Neural crest cell (in vitro differentiated cells): ENCODE results near the gene MKRN2OS. TPM values are rescaled to one million over a fixed set of nuclear protein-coding genes. Genes with fewer than 3 reads are reported as not detected.

Experiments used
- DNase-seq: peaks from one replicate; pipeline ENCODE4 v3.0.0; 2021; ENCODE audit warnings: low read depth, mixed read lengths, low spot score
- H3K27ac Mint-ChIP-seq: one replicate; pipeline ENCODE4 v1.8.0; 2021; ENCODE audit warnings: mild to moderate bottlenecking, mixed read lengths; ENCODE audit not compliant: unreplicated experiment
- H3K27me3 Mint-ChIP-seq: 2 replicates; pipeline ENCODE4 v1.8.0; 2021; ENCODE audit warnings: low read depth, mild to moderate bottlenecking, mixed read lengths
- H3K36me3 Mint-ChIP-seq: 2 replicates; pipeline ENCODE4 v1.8.0; 2021; ENCODE audit warnings: low read depth, mild to moderate bottlenecking, mixed read lengths
- H3K4me1 Mint-ChIP-seq: 2 replicates; pipeline ENCODE4 v1.8.0; 2021; ENCODE audit warnings: mixed read lengths
- H3K4me3 Mint-ChIP-seq: one replicate; pipeline ENCODE4 v1.8.0; 2021; ENCODE audit warnings: mild to moderate bottlenecking, mixed read lengths
- H3K9me3 Mint-ChIP-seq: 2 replicates; pipeline ENCODE4 v1.8.0; 2021; ENCODE audit warnings: mixed read lengths
- long read RNA-seq: library from polyadenylated mRNA; unstranded; transcript quantifications from one replicate; pipeline ENCODE4 v2.0.0, GENCODE V29; 2020
- total RNA-seq: library from RNA; stranded (reverse); gene quantifications from 2 replicates; pipeline ENCODE4 v1.2.1, GENCODE V29; 2021
- TF ChIP-seq, protein P1 (sequence below): fragments of 200-600 bp; sonication (generic); conservative IDR thresholded peaks from 2 replicates; pipeline ENCODE4 v1.5.0; 2021; ENCODE audit warnings: antibody characterized with exemption, mild to moderate bottlenecking

Gene MKRN2OS, protein sequence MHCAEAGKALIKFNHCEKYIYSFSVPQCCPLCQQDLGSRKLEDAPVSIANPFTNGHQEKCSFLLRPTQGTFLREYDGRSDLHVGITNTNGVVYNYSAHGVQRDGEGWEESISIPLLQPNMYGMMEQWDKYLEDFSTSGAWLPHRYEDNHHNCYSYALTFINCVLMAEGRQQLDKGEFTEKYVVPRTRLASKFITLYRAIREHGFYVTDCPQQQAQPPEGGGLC
- not detected in 2 replicates for total RNA-seq
- long read RNA-seq, partial matches to known transcripts, result 0 of 2 reads
- long read RNA-seq, other reads (novel, unspliced or antisense), result 2 of 2 reads

DNA sequence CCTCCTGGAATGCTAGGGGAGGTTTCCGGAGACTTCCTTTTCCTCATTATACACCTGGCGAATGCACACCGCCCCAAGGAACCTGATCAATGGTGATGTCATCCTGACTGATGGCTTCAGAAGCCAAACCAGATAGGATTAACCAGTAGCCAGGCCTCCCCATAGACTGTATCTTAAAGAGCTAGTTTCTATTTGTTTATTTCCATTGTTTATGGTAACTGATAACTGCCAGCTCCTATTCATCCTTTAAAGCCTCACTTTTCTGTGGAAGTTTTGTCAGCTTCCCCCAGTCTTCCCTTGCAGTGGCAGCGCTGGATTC, at the start of gene MKRN2OS:
MKRN2OS (minus strand) TSS at position 27 of the 319 bp plus-strand sequence. CDS start 35 bp downstream, outside the sequence.
- no peak for DNase-seq
- Mint-ChIP-seq H3K27me3 (peaks cover 7% of the 10 kb centered on the region), H3K36me3 (no peaks in the 10 kb centered on the region), H3K27ac (peak within 1 kb of the TSS; percentile 57), H3K4me1 (peaks cover 7% of the 10 kb centered on the region), H3K4me3 (no peak within 1 kb of the TSS), H3K9me3 (no peaks in the 10 kb centered on the region)
- TF ChIP-seq, protein P1, sequence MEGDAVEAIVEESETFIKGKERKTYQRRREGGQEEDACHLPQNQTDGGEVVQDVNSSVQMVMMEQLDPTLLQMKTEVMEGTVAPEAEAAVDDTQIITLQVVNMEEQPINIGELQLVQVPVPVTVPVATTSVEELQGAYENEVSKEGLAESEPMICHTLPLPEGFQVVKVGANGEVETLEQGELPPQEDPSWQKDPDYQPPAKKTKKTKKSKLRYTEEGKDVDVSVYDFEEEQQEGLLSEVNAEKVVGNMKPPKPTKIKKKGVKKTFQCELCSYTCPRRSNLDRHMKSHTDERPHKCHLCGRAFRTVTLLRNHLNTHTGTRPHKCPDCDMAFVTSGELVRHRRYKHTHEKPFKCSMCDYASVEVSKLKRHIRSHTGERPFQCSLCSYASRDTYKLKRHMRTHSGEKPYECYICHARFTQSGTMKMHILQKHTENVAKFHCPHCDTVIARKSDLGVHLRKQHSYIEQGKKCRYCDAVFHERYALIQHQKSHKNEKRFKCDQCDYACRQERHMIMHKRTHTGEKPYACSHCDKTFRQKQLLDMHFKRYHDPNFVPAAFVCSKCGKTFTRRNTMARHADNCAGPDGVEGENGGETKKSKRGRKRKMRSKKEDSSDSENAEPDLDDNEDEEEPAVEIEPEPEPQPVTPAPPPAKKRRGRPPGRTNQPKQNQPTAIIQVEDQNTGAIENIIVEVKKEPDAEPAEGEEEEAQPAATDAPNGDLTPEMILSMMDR, result no peak

DNA sequence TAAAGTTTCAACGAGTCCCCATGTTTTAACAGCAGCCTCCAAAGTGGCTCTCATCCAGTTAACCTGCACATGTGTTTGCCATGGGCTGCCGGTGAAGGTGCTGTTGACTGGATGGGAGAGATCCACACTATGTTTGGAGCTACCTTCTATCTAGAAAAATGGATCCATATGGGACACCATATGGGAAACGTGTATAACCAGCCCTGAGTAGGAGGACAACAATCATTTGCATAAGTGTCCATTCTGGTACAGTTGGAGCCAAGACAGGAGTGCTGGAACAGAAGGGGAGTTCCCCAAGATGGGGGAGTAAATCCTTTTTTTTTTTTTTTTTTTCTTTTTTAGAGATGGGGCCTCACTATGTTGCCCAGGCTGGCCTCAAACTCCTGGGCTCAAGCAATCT, 48.2 kb upstream of the MKRN2OS start:
- H3K27ac Mint-ChIP-seq, result peak overlapping the region; percentile 88
- no peaks in the 10 kb centered on the region for H3K27me3 Mint-ChIP-seq
- H3K9me3 Mint-ChIP-seq, result no peaks in the 10 kb centered on the region
- H3K36me3 Mint-ChIP-seq, result peaks cover 41% of the 10 kb centered on the region
- no peaks in the 10 kb centered on the region for H3K4me1 Mint-ChIP-seq
- TF ChIP-seq, protein P1, result no peak
- no peak for DNase-seq
- H3K4me3 Mint-ChIP-seq, result no peak overlapping the region

DNA sequence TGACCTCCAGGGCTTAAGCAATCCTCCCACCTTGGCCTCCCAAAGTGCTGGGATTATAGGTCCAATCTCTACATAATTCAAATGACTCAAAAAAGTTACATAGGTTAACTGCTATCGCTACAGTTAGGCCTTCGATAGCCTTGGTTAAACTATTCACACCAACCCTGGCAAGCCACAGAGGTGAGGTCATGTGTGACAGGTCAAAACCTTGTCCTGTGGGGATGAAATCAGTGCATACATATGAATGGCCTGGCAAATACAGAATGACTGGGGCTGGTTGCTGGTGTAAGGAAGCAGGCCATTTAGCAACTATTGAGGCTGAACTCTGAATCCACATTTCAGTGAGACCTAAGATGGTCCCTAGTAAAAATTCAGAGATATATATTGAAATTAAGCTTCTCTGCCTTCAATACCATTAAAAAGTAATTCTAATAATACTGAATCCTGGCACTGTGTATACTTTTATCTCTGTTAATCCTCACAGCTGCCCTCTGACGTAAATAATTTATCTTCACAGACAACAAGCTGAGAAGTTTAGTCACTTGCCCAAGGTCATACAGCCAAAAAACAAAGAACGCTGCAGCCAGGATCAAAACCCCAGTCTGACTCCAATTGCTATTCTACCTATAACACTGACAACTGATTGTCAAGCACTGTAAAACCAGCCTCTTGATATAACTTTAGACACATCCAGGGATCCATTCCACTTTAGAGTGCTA, 46.9 kb upstream of the MKRN2OS start:
- Mint-ChIP-seq H3K9me3 (no peaks in the 10 kb centered on the region), H3K4me3 (no peak overlapping the region), H3K4me1 (peaks cover 2% of the 10 kb centered on the region), H3K36me3 (peaks cover 40% of the 10 kb centered on the region), H3K27ac (no peak overlapping the region), H3K27me3 (no peaks in the 10 kb centered on the region)
- no peak for DNase-seq
- TF ChIP-seq, protein P1, result no peak

DNA sequence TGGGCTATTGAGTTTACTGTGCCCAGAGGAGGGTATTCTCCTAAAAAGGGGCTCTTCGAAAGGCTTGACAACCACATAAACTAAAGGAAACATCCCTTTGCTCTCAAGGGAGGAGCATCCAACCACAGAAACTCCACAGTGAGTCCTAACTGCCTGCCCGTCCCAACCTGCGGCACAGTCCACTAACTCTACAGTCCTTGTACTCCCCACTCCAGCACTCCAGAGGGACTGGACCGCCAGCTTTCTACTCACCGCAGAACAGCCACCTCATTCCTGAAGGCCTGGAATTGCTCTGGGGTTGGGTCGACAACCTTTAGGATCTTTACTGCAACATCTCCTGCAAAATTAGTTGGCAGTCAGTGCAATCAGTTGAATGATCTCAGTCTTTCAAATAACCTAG, 46.2 kb upstream of the MKRN2OS start:
- Mint-ChIP-seq H3K36me3 (peaks cover 41% of the 10 kb centered on the region), H3K27ac (no peak overlapping the region)

DNA sequence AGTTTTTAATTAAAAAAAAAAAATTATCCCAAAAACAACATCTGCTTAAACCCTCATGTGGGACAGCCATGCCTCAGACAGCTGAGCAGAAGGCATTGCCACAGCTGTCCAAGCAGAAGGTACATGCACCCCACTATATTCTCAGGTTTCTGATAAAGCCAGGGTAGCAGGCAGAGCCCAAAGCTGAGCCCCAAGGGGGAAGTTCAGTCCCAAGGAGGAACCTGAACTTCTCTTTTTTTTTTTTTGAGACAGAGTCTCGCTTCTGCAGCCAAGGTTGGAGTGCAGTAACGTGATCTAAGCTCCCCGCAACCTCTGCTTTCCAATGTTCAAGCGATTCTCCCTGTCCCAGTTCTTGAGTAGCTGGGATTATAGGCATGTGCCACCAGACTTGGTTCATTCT, 44.8 kb upstream of the MKRN2OS start:
- H3K4me3 Mint-ChIP-seq, result no peak overlapping the region
- no peaks in the 10 kb centered on the region for H3K27me3 Mint-ChIP-seq
- no peaks in the 10 kb centered on the region for H3K9me3 Mint-ChIP-seq
- no peak for DNase-seq
- H3K4me1 Mint-ChIP-seq, result peaks cover 15% of the 10 kb centered on the region
- H3K27ac Mint-ChIP-seq, result no peak overlapping the region
- TF ChIP-seq, protein P1, result no peak
- H3K36me3 Mint-ChIP-seq, result peaks cover 37% of the 10 kb centered on the region

More for the DNA sequence above, 46.2 kb upstream of the MKRN2OS start:
- Mint-ChIP-seq H3K27me3 (no peaks in the 10 kb centered on the region), H3K4me3 (no peak overlapping the region), H3K9me3 (no peaks in the 10 kb centered on the region), H3K4me1 (peaks cover 4% of the 10 kb centered on the region)
- TF ChIP-seq, protein P1, result no peak
- DNase-seq, result no peak
